ENCODE results near the gene DENND4B.

Gene DENND4B

GRCh38 chr1:153934746-153935145 lies 11.8 kb downstream of the DENND4B start:
- no peak overlapping the region for H3K4me3 ChIP-seq (ENCODE audit: low read length)
- no peak overlapping the region for H2AFZ ChIP-seq (ENCODE audit: low read depth, low read length)
- H3K36me3 ChIP-seq (ENCODE audit: insufficient read depth, low read length) = peaks cover 72% of the 10 kb centered on the region
- no peaks in the 10 kb centered on the region for H3K27me3 ChIP-seq (ENCODE audit: insufficient read depth, low read length)
- no peaks in the 10 kb centered on the region for H3K9me3 ChIP-seq (ENCODE audit: low read length)
- H3K4me1 ChIP-seq (ENCODE audit: insufficient read depth, low read length) = no peaks in the 10 kb centered on the region

- Histone ChIP-seq H3K27me3 (ENCODE audit: insufficient read depth, low read length) (no peaks in the 10 kb centered on the region), H3K9me3 (ENCODE audit: low read length) (no peaks in the 10 kb centered on the region), H3K4me1 (ENCODE audit: insufficient read depth, low read length) (no peaks in the 10 kb centered on the region), H3K4me3 (ENCODE audit: low read length) (no peak overlapping the region), H2AFZ (ENCODE audit: low read depth, low read length) (no peak overlapping the region), H3K36me3 (ENCODE audit: insufficient read depth, low read length) (peaks cover 71% of the 10 kb centered on the region)
These were observed 12.6 kb downstream of the DENND4B start for GRCh38 chr1:153933955-153934354.

GRCh38 chr1:153933430-153933829 lies 13.1 kb downstream of the DENND4B start:
- H3K9me3 ChIP-seq (ENCODE audit: low read length) = no peaks in the 10 kb centered on the region
- no peak overlapping the region for H3K4me3 ChIP-seq (ENCODE audit: low read length)
- peaks cover 1% of the 10 kb centered on the region for H3K4me1 ChIP-seq (ENCODE audit: insufficient read depth, low read length)
- peaks cover 69% of the 10 kb centered on the region for H3K36me3 ChIP-seq (ENCODE audit: insufficient read depth, low read length)
- H3K27me3 ChIP-seq (ENCODE audit: insufficient read depth, low read length) = no peaks in the 10 kb centered on the region
- H2AFZ ChIP-seq (ENCODE audit: low read depth, low read length) = no peak overlapping the region

GRCh38 chr1:153932156-153933131 lies 14.1 kb downstream of the DENND4B start:
- H3K4me3 ChIP-seq (ENCODE audit: low read length) = no peak overlapping the region
- H3K9me3 ChIP-seq (ENCODE audit: low read length) = no peaks in the 10 kb centered on the region
- no peaks in the 10 kb centered on the region for H3K27me3 ChIP-seq (ENCODE audit: insufficient read depth, low read length)
- no peak overlapping the region for H2AFZ ChIP-seq (ENCODE audit: low read depth, low read length)
- H3K4me1 ChIP-seq (ENCODE audit: insufficient read depth, low read length) = peaks cover 4% of the 10 kb centered on the region
- peaks cover 64% of the 10 kb centered on the region for H3K36me3 ChIP-seq (ENCODE audit: insufficient read depth, low read length)

GRCh38 chr1:153929981-153930948 lies 16.3 kb downstream of the DENND4B start:
- Histone ChIP-seq H3K27me3 (ENCODE audit: insufficient read depth, low read length) (no peaks in the 10 kb centered on the region), H2AFZ (ENCODE audit: low read depth, low read length) (no peak overlapping the region), H3K4me1 (ENCODE audit: insufficient read depth, low read length) (peaks cover 4% of the 10 kb centered on the region), H3K9me3 (ENCODE audit: low read length) (no peaks in the 10 kb centered on the region), H3K4me3 (ENCODE audit: low read length) (no peak overlapping the region), H3K36me3 (ENCODE audit: insufficient read depth, low read length) (peaks cover 45% of the 10 kb centered on the region)

- no peak overlapping the region for H2AFZ ChIP-seq (ENCODE audit: low read depth, low read length)
- no peaks in the 10 kb centered on the region for H3K27me3 ChIP-seq (ENCODE audit: insufficient read depth, low read length)
- peaks cover 4% of the 10 kb centered on the region for H3K4me1 ChIP-seq (ENCODE audit: insufficient read depth, low read length)
- peaks cover 40% of the 10 kb centered on the region for H3K36me3 ChIP-seq (ENCODE audit: insufficient read depth, low read length)
- H3K4me3 ChIP-seq (ENCODE audit: low read length) = no peak overlapping the region
- H3K9me3 ChIP-seq (ENCODE audit: low read length) = no peaks in the 10 kb centered on the region
These were observed 17.1 kb downstream of the DENND4B start for GRCh38 chr1:153929426-153929825.

- Histone ChIP-seq H3K9me3 (ENCODE audit: low read length) (no peaks in the 10 kb centered on the region), H3K4me3 (ENCODE audit: low read length) (no peak overlapping the region), H3K36me3 (ENCODE audit: insufficient read depth, low read length) (peaks cover 34% of the 10 kb centered on the region), H3K4me1 (ENCODE audit: insufficient read depth, low read length) (peaks cover 6% of the 10 kb centered on the region), H2AFZ (ENCODE audit: low read depth, low read length) (no peak overlapping the region), H3K27me3 (ENCODE audit: insufficient read depth, low read length) (no peaks in the 10 kb centered on the region)
These were observed 17.7 kb downstream of the DENND4B start for GRCh38 chr1:153928791-153929341.

GRCh38 chr1:153928245-153928644 lies 18.3 kb downstream of the DENND4B start:
- Histone ChIP-seq H3K4me3 (ENCODE audit: low read length) (no peak overlapping the region), H3K27me3 (ENCODE audit: insufficient read depth, low read length) (no peaks in the 10 kb centered on the region), H3K36me3 (ENCODE audit: insufficient read depth, low read length) (peaks cover 28% of the 10 kb centered on the region), H3K4me1 (ENCODE audit: insufficient read depth, low read length) (peaks cover 9% of the 10 kb centered on the region), H2AFZ (ENCODE audit: low read depth, low read length) (no peak overlapping the region), H3K9me3 (ENCODE audit: low read length) (no peaks in the 10 kb centered on the region)

- Histone ChIP-seq H3K36me3 (ENCODE audit: insufficient read depth, low read length) (peaks cover 14% of the 10 kb centered on the region), H2AFZ (ENCODE audit: low read depth, low read length) (no peak overlapping the region), H3K9me3 (ENCODE audit: low read length) (no peaks in the 10 kb centered on the region), H3K27me3 (ENCODE audit: insufficient read depth, low read length) (no peaks in the 10 kb centered on the region), H3K4me1 (ENCODE audit: insufficient read depth, low read length) (peaks cover 12% of the 10 kb centered on the region), H3K4me3 (ENCODE audit: low read length) (no peak overlapping the region)
These were observed 20.1 kb downstream of the DENND4B start for GRCh38 chr1:153926405-153926804.

- Histone ChIP-seq H3K9me3 (ENCODE audit: low read length) (no peaks in the 10 kb centered on the region), H2AFZ (ENCODE audit: low read depth, low read length) (peak within 1 kb of the TSS; percentile 7), H3K27me3 (ENCODE audit: insufficient read depth, low read length) (no peaks in the 10 kb centered on the region), H3K36me3 (ENCODE audit: insufficient read depth, low read length) (peaks cover 8% of the 10 kb centered on the region), H3K4me1 (ENCODE audit: insufficient read depth, low read length) (peaks cover 33% of the 10 kb centered on the region), H3K4me3 (ENCODE audit: low read length) (peak within 1 kb of the TSS; percentile 72)
These were observed 23.3 kb downstream of the DENND4B start, which contains the start of gene GATAD2B for GRCh38 chr1:153922972-153923925. Gene GATAD2B, minus strand, starts transcription at chr1:153922972. Its CDS starts 94,625 bp downstream, at chr1:153828347.

GRCh38 chr1:153922076-153922971 lies 24.2 kb downstream of the DENND4B start:
- Histone ChIP-seq H3K4me3 (ENCODE audit: low read length) (peak overlapping the region; percentile 72), H3K9me3 (ENCODE audit: low read length) (no peaks in the 10 kb centered on the region), H3K27me3 (ENCODE audit: insufficient read depth, low read length) (no peaks in the 10 kb centered on the region), H3K4me1 (ENCODE audit: insufficient read depth, low read length) (peaks cover 32% of the 10 kb centered on the region), H3K36me3 (ENCODE audit: insufficient read depth, low read length) (peaks cover 8% of the 10 kb centered on the region), H2AFZ (ENCODE audit: low read depth, low read length) (no peak overlapping the region)
